Measurements from ENCODE around the gene DENND1B.

The DENND1B gene

DNA sequence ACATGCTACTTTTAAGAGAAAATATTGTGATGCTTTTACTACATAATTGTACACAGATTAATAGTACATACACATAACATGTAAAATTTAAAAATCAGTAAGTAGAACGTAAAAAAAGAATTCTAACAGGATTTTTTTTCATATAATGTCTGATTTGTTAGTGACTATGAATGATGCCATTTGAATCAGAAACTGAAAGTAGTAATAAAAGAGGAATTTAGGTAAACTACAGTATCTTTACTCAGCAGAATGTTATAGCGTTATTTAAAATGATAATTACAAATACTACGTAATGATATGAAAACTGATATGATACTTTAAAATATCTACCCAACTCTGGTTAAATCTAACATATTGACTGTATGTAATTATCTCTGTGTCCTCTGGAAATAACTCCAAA lies 116.1 kb downstream of the DENND1B start:
- TF ChIP-seq, protein P1, sequence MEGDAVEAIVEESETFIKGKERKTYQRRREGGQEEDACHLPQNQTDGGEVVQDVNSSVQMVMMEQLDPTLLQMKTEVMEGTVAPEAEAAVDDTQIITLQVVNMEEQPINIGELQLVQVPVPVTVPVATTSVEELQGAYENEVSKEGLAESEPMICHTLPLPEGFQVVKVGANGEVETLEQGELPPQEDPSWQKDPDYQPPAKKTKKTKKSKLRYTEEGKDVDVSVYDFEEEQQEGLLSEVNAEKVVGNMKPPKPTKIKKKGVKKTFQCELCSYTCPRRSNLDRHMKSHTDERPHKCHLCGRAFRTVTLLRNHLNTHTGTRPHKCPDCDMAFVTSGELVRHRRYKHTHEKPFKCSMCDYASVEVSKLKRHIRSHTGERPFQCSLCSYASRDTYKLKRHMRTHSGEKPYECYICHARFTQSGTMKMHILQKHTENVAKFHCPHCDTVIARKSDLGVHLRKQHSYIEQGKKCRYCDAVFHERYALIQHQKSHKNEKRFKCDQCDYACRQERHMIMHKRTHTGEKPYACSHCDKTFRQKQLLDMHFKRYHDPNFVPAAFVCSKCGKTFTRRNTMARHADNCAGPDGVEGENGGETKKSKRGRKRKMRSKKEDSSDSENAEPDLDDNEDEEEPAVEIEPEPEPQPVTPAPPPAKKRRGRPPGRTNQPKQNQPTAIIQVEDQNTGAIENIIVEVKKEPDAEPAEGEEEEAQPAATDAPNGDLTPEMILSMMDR (IDR thresholded peaks at IDR 0.05; ENCODE audit: control insufficient read depth, extremely low read depth, insufficient read depth): no peak
- no peak overlapping the region for H3K4me3 ChIP-seq (ENCODE audit: low read depth, low read length)
- no peak for DNase-seq (ENCODE audit: low read depth)

DNA sequence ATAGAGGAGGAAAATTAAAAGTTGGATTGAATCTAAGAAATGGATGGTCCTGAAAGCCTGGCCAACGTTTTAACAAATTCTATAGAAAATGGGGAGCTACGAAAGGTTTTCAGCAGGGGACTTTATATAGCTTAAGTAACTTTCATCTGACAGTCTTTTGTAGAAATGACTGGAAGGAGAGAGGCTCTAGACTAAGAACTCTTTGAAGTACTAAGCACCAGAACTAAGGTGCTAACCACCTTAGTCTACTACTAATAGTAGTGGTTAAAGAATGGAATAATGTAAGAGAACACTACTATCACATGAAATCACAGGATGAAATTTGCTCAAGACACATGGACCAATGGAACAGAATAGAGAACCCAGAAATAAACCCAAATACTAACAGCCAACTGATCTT lies 126.1 kb downstream of the DENND1B start:
- TF ChIP-seq, protein P1 (IDR thresholded peaks at IDR 0.05; ENCODE audit: control insufficient read depth, extremely low read depth, insufficient read depth): no peak

DNA sequence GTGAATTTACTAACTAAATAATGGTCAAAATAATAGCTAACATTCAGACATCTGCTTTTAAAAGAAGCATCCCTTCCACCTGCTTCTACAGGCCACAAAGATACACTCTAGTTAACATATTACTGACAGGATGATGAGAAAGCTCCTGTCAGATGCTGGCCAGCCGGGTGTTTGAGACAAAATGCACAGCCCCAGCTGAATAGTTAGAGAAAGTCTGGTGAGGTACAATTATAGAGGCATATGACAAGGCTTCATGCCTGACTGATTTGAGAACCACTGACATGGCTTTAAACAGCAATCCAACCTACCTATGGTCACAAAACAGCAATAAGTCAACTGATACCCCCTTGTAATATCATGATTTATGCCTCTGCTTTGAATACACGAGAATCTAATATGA lies 137.0 kb downstream of the DENND1B start:
- no peak overlapping the region for H3K4me3 ChIP-seq (ENCODE audit: low read depth, low read length)
- TF ChIP-seq, protein P1 (IDR thresholded peaks at IDR 0.05; ENCODE audit: control insufficient read depth, extremely low read depth, insufficient read depth): no peak
- no peak for DNase-seq (ENCODE audit: low read depth)

More for the DNA sequence above, 126.1 kb downstream of the DENND1B start:
- no peak for DNase-seq (ENCODE audit: low read depth)
- H3K4me3 ChIP-seq (ENCODE audit: low read depth, low read length): no peak overlapping the region

DNA sequence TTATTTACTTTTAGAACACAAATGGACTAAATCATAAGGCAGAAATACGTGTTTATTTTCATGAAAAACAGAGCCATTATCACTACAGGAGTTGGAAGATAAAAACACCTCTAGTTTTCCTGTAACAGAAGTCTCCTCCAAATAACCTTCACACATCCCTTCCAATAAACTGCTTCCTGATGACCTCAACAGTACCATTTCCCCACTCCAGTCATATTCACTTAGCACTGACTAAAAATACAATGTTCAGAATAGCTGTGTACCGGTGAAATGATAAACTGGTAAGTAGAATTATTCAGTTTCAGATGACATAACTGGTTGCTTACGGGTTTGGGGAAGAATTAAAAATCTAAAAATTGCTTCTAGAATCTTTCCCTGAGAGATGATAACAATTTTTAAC lies 137.9 kb downstream of the DENND1B start:
- H3K4me3 ChIP-seq (ENCODE audit: low read depth, low read length): no peak overlapping the region
- TF ChIP-seq, protein P1 (IDR thresholded peaks at IDR 0.05; ENCODE audit: control insufficient read depth, extremely low read depth, insufficient read depth): no peak
- DNase-seq (ENCODE audit: low read depth): no peak

DNA sequence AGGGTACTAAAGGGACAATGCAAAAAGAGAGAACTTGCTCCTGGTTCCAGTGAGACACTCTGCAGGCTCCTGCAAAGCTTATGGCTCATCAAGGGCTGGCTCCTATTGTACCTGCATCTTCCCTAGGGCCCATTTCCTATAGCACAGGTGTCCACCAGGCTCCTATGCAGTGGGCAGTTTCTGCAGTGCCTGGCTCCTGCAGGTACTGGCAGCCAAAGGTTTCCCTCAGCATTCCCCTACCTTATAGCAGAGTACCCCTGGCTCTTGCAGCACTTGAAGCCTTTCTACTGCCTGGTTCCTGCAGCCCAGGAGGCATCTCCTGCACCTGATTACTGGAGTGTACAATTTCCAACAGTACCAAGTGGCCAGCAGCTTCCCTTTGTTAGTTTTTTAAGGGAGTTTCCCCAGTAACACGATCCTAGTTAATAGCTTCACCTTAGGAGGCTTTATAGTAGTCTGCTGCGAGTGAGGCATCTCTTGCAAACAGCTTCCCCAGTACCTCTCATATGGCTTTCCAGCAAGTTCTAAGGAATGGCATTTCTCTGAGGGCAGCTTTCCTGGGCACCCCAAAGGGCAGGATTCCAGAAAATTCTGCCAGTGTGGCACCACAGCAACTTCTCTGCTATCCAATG lies 141.7 kb downstream of the DENND1B start:
- TF ChIP-seq, protein P1 (IDR thresholded peaks at IDR 0.05; ENCODE audit: control insufficient read depth, extremely low read depth, insufficient read depth): no peak
- DNase-seq (ENCODE audit: low read depth): no peak
- H3K4me3 ChIP-seq (ENCODE audit: low read depth, low read length): no peak overlapping the region

DNA sequence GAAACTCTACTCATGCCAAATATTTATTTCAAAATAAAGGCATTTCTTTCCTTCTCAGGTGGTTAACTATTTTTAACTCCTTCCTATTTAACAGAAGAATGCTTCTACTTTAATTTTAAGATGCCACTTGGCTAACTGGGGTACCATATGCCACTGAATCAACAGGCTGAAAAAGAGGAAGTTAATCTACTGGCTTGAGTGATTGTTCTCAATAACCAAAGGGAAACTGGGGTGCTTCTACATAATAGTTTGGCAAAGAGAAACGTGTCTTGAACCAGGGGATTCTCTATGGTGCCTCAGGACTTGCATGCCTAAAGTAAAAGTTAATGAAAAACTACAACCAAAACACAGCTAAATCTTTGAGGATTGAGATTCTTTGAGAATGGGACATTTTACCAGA lies 142.6 kb downstream of the DENND1B start:
- no peak for DNase-seq (ENCODE audit: low read depth)
- TF ChIP-seq, protein P1 (IDR thresholded peaks at IDR 0.05; ENCODE audit: control insufficient read depth, extremely low read depth, insufficient read depth): no peak
- no peak overlapping the region for H3K4me3 ChIP-seq (ENCODE audit: low read depth, low read length)

DNA sequence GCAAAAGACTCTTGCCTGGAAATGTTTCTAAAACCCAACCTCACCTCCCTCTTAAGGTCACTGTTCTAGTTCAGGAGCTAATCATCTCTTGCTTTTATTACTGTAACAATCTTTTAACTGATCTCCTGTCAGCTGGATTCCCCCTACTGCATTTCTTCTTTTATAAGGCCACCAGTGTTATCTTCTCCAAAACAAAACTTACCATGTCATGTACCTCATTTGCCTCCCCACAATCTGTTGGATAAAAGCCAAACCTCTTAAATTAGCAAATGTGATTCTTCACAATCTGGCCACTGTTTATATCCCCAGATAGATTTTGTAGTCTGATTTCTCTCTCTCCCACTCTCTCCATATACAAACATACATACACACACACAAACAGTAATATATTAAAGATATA lies 143.3 kb downstream of the DENND1B start:
- TF ChIP-seq, protein P1 (IDR thresholded peaks at IDR 0.05; ENCODE audit: control insufficient read depth, extremely low read depth, insufficient read depth): no peak
- no peak overlapping the region for H3K4me3 ChIP-seq (ENCODE audit: low read depth, low read length)
- DNase-seq (ENCODE audit: low read depth): no peak
